Measurements from ENCODE around the gene ECE1.

DNA sequence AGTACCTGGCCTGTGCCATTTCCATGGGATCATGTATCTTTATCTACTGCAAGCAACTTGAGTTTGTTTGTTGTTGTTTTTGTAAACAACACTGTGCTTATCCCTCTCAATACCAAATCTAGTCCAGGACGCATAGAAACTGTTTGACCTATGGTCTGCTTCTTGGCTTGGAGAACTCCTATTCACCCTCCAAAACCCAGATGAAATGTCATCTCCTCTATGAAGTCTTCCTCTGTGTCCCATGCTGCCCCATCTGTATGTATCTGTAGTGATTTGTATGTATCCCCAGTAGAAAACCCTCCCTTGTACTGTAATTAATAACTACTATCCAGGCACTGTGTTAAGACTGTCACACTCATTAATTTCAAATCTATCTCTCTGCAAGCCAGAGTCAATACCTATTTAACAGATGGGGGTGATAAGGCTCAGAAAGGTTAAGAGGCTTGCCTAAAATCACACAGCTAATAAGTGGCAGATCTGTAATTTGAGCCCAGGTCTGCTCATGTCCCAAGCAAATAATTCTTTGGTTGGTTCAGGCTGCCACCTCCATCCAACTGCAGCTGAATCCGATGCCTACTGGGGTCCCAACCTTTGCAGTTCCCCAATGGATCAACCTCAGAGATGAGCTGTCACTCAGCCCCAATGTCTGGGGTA, 24.6 kb upstream of the ECE1 start:
- TF ChIP-seq CTCF (IDR thresholded peaks at IDR 0.05; ENCODE audit: borderline replicate concordance, extremely low read depth, low read length, poor library complexity, severe bottlenecking) (no peak), EZH2 (IDR thresholded peaks at IDR 0.05; ENCODE audit: borderline replicate concordance, low read depth, low read length, severe bottlenecking) (no peak)

Data from DND-41 (cell line).